Esophagus squamous epithelium (tissue), 5 donors: ENCODE measurements around the gene CYSLTR2. TPM values are rescaled to one million over a fixed set of nuclear protein-coding genes. Genes with fewer than 3 reads are reported as not detected.
"Not testable (repeated sequence)": the region's sequence is repeated elsewhere in the genome, so short reads cannot be mapped to it uniquely, and the experiment has no call there.

Source experiments
- DNase-seq: peaks from one replicate; lab custom pipeline; 2025; lab: John Stamatoyannopoulos, UW
- H3K27ac ChIP-seq, 4 donors: fragments of 200-600 bp; sonication (generic); one replicate each; pipeline ENCODE4 v1.5.1; 2016 to 2019; ENCODE audit warnings: mild to moderate bottlenecking in 1 of 4
- H3K27me3 ChIP-seq, 4 donors: fragments of 200-600 bp; sonication (generic); 1 replicate in 3 of 4; 2 replicates in 1 of 4; pipeline versions ENCODE4 v1.5.1 to v1.6.0; 2017 to 2021; ENCODE audit warnings: antibody characterized with exemption in 1 of 4
- H3K36me3 ChIP-seq, 3 donors: fragments of 200-600 bp; sonication (generic); one replicate each; pipeline ENCODE4 v1.5.1; 2016 to 2019
- H3K4me1 ChIP-seq, 3 donors: fragments of 200-600 bp; sonication (generic); one replicate each; pipeline ENCODE4 v1.5.1; 2017 to 2019
- H3K4me3 ChIP-seq, 4 donors: fragments of 200-600 bp; sonication (generic); 1 replicate in 3 of 4; 2 replicates in 1 of 4; pipeline ENCODE4 v1.5.1; 2016 to 2019; ENCODE audit warnings: mild to moderate bottlenecking in 2 of 4, moderate library complexity in 1 of 4
- H3K9me3 ChIP-seq, 3 donors: fragments of 200-600 bp; sonication (generic); one replicate each; pipeline ENCODE4 v1.5.1; 2016 to 2019
- POLR2A ChIP-seq, 4 donors: fragments of 450-650 bp; IDR thresholded peaks; one replicate each; pipeline ENCODE4 v1.6.1; 2017; ENCODE audit warnings: antibody characterized with exemption in 4 of 4, mild to moderate bottlenecking in 4 of 4, moderate library complexity in 3 of 4
- WGBS, 2 donors: methylation state at CpG; one replicate each; pipeline ENCODE4 v1.1.5; 2018; 5-methylcytosine and 5-hydroxymethylcytosine counted together
- intact Hi-C: fragments of 100-400 bp; cut with DNase I; formaldehyde crosslinking; loops from one replicate; pipeline ENCODE4 v1.15.0; 2022
- total RNA-seq, 4 donors: library from RNA; depleted of rRNA; stranded (reverse); fragments of >200 nt; gene quantifications; one replicate each; pipeline ENCODE4 v1.1.0, GENCODE V29; 2016
- TF ChIP-seq, protein P1 (sequence below), 6 experiments: fragments of 450-650 bp in 4 of 6; fragments of 200-600 bp in 2 of 6; sonication (generic) in 2 of 6; IDR thresholded peaks; one replicate each; pipeline ENCODE4 v1.5.1; 2016 to 2019; ENCODE audit warnings: antibody characterized with exemption in 6 of 6, mild to moderate bottlenecking in 4 of 6, moderate library complexity in 4 of 6
- donor health status: DM: yes; HTN: yes; CAD: no.

The CYSLTR2 gene
- total RNA-seq, 4 donors from 2014 or later: 0.04 to 0.94 (median 0.21) TPM

DNA sequence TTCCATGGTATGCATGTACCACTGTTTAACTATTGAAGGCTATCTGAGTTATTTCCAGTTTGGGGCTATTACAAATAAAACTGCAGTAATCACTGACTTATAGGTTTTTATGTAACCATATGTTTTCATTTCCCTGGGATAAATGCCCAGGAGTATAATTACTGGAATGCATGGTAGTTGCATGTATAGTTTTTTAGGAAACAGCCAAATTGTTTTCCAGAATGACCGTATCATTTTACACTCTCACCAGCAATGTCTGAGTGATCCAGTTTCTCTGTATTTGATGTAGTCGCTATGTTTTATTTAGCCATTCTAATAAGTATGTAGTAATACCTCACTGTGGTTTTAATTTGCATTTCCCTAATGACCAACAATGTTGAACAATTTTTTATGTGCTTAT, 42.0 kb downstream of the CYSLTR2 start:
- Histone ChIP-seq H3K4me3 (no peak overlapping the region), H3K27ac (no peak overlapping the region), H3K27me3 (no peaks in the 10 kb centered on the region), H3K36me3 (no peaks in the 10 kb centered on the region), H3K4me1 (no peaks in the 10 kb centered on the region), H3K9me3 (no peaks in the 10 kb centered on the region)
- 86 to 94% methylated on average over 2 of the region's 2 CpGs for WGBS, 2 donors
- intact Hi-C loops: no loop called here
- DNase-seq: no peak
- TF ChIP-seq POLR2A (IDR thresholded peaks at IDR 0.05): no peak
- TF ChIP-seq, protein P1, sequence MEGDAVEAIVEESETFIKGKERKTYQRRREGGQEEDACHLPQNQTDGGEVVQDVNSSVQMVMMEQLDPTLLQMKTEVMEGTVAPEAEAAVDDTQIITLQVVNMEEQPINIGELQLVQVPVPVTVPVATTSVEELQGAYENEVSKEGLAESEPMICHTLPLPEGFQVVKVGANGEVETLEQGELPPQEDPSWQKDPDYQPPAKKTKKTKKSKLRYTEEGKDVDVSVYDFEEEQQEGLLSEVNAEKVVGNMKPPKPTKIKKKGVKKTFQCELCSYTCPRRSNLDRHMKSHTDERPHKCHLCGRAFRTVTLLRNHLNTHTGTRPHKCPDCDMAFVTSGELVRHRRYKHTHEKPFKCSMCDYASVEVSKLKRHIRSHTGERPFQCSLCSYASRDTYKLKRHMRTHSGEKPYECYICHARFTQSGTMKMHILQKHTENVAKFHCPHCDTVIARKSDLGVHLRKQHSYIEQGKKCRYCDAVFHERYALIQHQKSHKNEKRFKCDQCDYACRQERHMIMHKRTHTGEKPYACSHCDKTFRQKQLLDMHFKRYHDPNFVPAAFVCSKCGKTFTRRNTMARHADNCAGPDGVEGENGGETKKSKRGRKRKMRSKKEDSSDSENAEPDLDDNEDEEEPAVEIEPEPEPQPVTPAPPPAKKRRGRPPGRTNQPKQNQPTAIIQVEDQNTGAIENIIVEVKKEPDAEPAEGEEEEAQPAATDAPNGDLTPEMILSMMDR (IDR thresholded peaks at IDR 0.05): no peak

DNA sequence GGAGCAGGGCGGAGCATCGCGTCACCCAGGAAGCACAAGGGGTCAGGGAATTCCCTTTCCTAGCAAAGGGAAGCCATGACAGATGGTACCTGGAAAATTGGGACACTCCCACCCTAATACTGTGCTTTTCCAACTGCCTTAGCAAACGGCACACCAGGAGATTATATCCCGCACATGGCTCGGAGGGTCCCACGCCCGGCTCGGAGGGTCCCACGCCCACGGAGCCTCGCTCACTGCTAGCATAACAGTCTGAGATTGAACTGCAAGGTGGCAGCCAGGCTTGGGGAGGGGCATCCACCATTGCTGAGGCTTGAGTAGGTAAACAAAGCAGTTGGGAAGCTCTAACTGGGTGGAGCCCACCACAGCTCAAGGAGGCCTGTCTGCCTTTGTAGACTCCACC, 42.9 kb downstream of the CYSLTR2 start:
- intact Hi-C loops, H3K4me1 ChIP-seq, H3K36me3 ChIP-seq, H3K4me3 ChIP-seq, DNase-seq, H3K27me3 ChIP-seq, H3K9me3 ChIP-seq, H3K27ac ChIP-seq: not testable (repeated sequence)
- WGBS, 2 donors: 100% methylated on average over 3 of the region's 12 CpGs; no CpG with 5 or more reads in 1 of the 2 donors

DNA sequence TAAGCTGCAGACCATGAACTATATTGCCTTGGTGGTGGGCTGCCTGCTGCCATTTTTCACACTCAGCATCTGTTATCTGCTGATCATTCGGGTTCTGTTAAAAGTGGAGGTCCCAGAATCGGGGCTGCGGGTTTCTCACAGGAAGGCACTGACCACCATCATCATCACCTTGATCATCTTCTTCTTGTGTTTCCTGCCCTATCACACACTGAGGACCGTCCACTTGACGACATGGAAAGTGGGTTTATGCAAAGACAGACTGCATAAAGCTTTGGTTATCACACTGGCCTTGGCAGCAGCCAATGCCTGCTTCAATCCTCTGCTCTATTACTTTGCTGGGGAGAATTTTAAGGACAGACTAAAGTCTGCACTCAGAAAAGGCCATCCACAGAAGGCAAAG, 53.7 kb downstream of the CYSLTR2 start:
- Histone ChIP-seq H3K27ac (no peak overlapping the region), H3K4me1 (no peaks in the 10 kb centered on the region), H3K4me3 (no peak overlapping the region), H3K36me3 (no peaks in the 10 kb centered on the region), H3K27me3 (no peaks in the 10 kb centered on the region), H3K9me3 (no peaks in the 10 kb centered on the region)
- TF ChIP-seq, protein P1 (IDR thresholded peaks at IDR 0.05): no peak
- TF ChIP-seq POLR2A (IDR thresholded peaks at IDR 0.05): no peak
- DNase-seq: no peak
- 89 to 90% methylated on average over 5 of the region's 5 CpGs for WGBS, 2 donors
- intact Hi-C loops: no loop called here

DNA sequence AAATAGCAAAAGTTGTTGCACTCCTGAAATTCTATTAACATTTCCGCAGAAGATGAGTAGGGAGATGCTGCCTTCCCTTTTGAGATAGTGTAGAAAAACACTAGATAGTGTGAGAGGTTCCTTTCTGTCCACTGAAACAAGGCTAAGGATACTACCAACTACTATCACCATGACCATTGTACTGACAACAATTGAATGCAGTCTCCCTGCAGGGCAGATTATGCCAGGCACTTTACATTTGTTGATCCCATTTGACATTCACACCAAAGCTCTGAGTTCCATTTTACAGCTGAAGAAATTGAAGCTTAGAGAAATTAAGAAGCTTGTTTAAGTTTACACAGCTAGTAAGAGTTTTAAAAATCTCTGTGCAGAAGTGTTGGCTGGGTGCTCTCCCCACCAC, 55.0 kb downstream of the CYSLTR2 start:
- TF ChIP-seq POLR2A (IDR thresholded peaks at IDR 0.05): no peak
- TF ChIP-seq, protein P1 (IDR thresholded peaks at IDR 0.05): no peak
- no peaks in the 10 kb centered on the region for H3K9me3 ChIP-seq
- no peak for DNase-seq
- H3K4me1 ChIP-seq: no peaks in the 10 kb centered on the region
- H3K4me3 ChIP-seq: no peak overlapping the region
- no peaks in the 10 kb centered on the region for H3K27me3 ChIP-seq
- 94 to 100% methylated on average over 1 of the region's 1 CpG for WGBS, 2 donors
- intact Hi-C loops: no loop called here
- no peaks in the 10 kb centered on the region for H3K36me3 ChIP-seq
- no peak overlapping the region for H3K27ac ChIP-seq

DNA sequence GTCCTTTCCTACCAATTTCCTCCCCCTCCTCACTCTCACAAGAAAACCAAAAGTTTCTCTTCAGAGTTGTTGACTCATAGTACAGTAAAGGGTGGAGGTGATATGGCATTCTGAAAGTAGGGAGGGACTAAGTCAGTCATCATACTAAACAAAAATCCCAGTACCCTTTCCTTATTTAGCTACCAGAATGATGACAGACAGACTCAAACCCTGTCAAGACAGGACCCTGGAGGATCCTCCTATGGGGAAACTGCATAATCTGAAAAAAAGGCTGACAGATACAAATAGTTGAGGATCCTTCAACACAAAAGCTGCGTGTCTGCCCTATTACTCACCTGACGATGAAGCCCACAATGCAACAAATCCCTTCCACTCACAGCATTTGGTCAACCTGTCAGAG, 55.5 kb downstream of the CYSLTR2 start:
- no peak overlapping the region for H3K27ac ChIP-seq
- H3K9me3 ChIP-seq: no peaks in the 10 kb centered on the region
- H3K4me3 ChIP-seq: no peak overlapping the region
- H3K36me3 ChIP-seq: no peaks in the 10 kb centered on the region
- TF ChIP-seq POLR2A (IDR thresholded peaks at IDR 0.05): no peak
- TF ChIP-seq, protein P1 (IDR thresholded peaks at IDR 0.05): no peak
- no peak for DNase-seq
- H3K27me3 ChIP-seq: no peaks in the 10 kb centered on the region
- H3K4me1 ChIP-seq: no peaks in the 10 kb centered on the region
- WGBS, 2 donors: 56 to 58% methylated on average over 2 of the region's 2 CpGs
- intact Hi-C loops: no loop called here

DNA sequence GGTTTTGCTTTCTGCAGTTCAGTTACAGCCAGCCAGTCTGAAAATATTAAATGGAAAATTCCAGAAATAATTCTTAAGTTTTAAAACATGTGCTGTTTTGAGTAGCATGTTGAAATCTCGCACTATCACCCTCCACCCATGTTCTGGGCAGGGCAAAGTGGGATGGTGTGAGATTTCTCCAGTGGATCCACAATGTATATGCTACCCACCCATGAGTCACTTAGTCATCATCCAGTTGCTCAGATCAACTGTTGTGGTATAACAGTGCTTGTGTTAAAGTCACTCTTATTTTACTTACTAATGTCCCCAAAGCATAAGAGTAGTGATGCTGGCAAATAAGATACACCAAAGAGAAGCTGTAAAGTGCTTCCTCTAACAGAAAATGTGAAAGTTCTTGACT, 56.4 kb downstream of the CYSLTR2 start:
- intact Hi-C loops: no loop called here

More for the DNA sequence above, 56.4 kb downstream of the CYSLTR2 start:
- 79 to 80% methylated on average over 1 of the region's 1 CpG for WGBS, 2 donors
- Histone ChIP-seq H3K27me3 (no peaks in the 10 kb centered on the region), H3K4me1 (no peaks in the 10 kb centered on the region), H3K4me3 (no peak overlapping the region), H3K36me3 (no peaks in the 10 kb centered on the region), H3K9me3 (no peaks in the 10 kb centered on the region), H3K27ac (no peak overlapping the region)
- no peak for TF ChIP-seq POLR2A (IDR thresholded peaks at IDR 0.05)
- TF ChIP-seq, protein P1 (IDR thresholded peaks at IDR 0.05): no peak
- DNase-seq: no peak
